HG03565 (cell line): ENCODE measurements around the gene CARS2.
"Not testable (repeated sequence)": the region's sequence is repeated elsewhere in the genome, so short reads cannot be mapped to it uniquely, and the experiment has no call there.

ENCODE experiments used
- ATAC-seq: cut with Tn5 transposase; IDR thresholded peaks from one replicate; pipeline ENCODE4 v1.9.1; 2021; ENCODE audit warnings: mild to moderate bottlenecking, moderate library complexity; ENCODE audit not compliant: unreplicated experiment

The CARS2 gene

GRCh38 chr13:110705826-110706569, at the start of gene CARS2:
Gene CARS2, minus strand, starts transcription at chr13:110706116. Its CDS starts 23 bp downstream, at chr13:110706093.
- peak; percentile 80 for ATAC-seq

GRCh38 chr13:110748271-110748670, 42.4 kb upstream of the CARS2 start:
- ATAC-seq, result no peak

- no peak for ATAC-seq
These were observed 40.5 kb upstream of the CARS2 start for GRCh38 chr13:110746438-110746837.

GRCh38 chr13:110743687-110744086, 37.8 kb upstream of the CARS2 start:
- ATAC-seq, result no peak

- no peak for ATAC-seq
These were observed 31.6 kb upstream of the CARS2 start for GRCh38 chr13:110737555-110737954.

GRCh38 chr13:110734561-110734960, 28.6 kb upstream of the CARS2 start:
- ATAC-seq, result no peak

GRCh38 chr13:110731072-110731471, 25.2 kb upstream of the CARS2 start:
- ATAC-seq, result no peak

GRCh38 chr13:110726726-110727125, 20.8 kb upstream of the CARS2 start:
- peak; percentile 66 for ATAC-seq

GRCh38 chr13:110726153-110726552, 20.2 kb upstream of the CARS2 start:
- not testable (repeated sequence) for ATAC-seq

- no peak for ATAC-seq
These were observed 17.7 kb upstream of the CARS2 start for GRCh38 chr13:110723598-110723997.

GRCh38 chr13:110722971-110723370, 17.1 kb upstream of the CARS2 start:
- no peak for ATAC-seq

GRCh38 chr13:110719036-110719710, 13.3 kb upstream of the CARS2 start:
- ATAC-seq, result no peak

GRCh38 chr13:110716247-110716515, 10.3 kb upstream of the CARS2 start:
- no peak for ATAC-seq

- peak; percentile 45 for ATAC-seq
These were observed 9.7 kb upstream of the CARS2 start for GRCh38 chr13:110715395-110716246.

GRCh38 chr13:110714797-110715394, 9.0 kb upstream of the CARS2 start:
- no peak for ATAC-seq

GRCh38 chr13:110713981-110714796, 8.3 kb upstream of the CARS2 start:
- ATAC-seq, result no peak

GRCh38 chr13:110713642-110713952, 7.7 kb upstream of the CARS2 start, which contains the start of gene ING1:
Gene ING1, plus strand, starts transcription at chr13:110713700. Its CDS starts 450 bp downstream, at chr13:110714150.
- no peak for ATAC-seq

- peak; percentile 39 for ATAC-seq
These were observed 7.1 kb upstream of the CARS2 start for GRCh38 chr13:110712849-110713641.

- ATAC-seq, result peak; percentile 22
These were observed 6.3 kb upstream of the CARS2 start for GRCh38 chr13:110712081-110712848.
